Skeletal muscle tissue (tissue), 4 donors: ENCODE measurements around the gene S100A16. TPM values are rescaled to one million over a fixed set of nuclear protein-coding genes. Genes with fewer than 3 reads are reported as not detected.
"Not testable (repeated sequence)": the region's sequence is repeated elsewhere in the genome, so short reads cannot be mapped to it uniquely, and the experiment has no call there.

ENCODE experiments used
- H3K27ac ChIP-seq: one replicate; pipeline ENCODE4 v1.7.0; 2013; ENCODE audit warnings: mild to moderate bottlenecking, low read depth, low read length, inconsistent platforms
- H3K27me3 ChIP-seq, 3 donors: one replicate each; pipeline ENCODE4 v1.7.0; 2013; ENCODE audit warnings: low read length in 3 of 3; ENCODE audit not compliant: control insufficient read depth in 3 of 3, insufficient read depth in 3 of 3
- H3K36me3 ChIP-seq, 3 donors: one replicate each; pipeline ENCODE4 v1.7.0; 2013; ENCODE audit warnings: low read length in 3 of 3; ENCODE audit not compliant: control insufficient read depth in 3 of 3, insufficient read depth in 3 of 3
- H3K4me1 ChIP-seq, 3 donors: one replicate each; pipeline ENCODE4 v1.7.0; 2013; ENCODE audit warnings: low read length in 3 of 3, mild to moderate bottlenecking in 3 of 3; ENCODE audit not compliant: control insufficient read depth in 3 of 3, insufficient read depth in 3 of 3
- H3K4me3 ChIP-seq, 3 donors: one replicate each; pipeline ENCODE4 v1.7.0; 2013; ENCODE audit warnings: low read length in 3 of 3
- H3K9ac ChIP-seq, 3 donors: one replicate each; pipeline ENCODE4 v1.7.0; 2013; ENCODE audit warnings: low read length in 3 of 3, mild to moderate bottlenecking in 3 of 3, moderate library complexity in 2 of 3, low read depth in 1 of 3
- H3K9me3 ChIP-seq, 3 donors: one replicate each; pipeline ENCODE4 v1.7.0; 2013; ENCODE audit warnings: low read length in 3 of 3; ENCODE audit not compliant: control insufficient read depth in 3 of 3
- total RNA-seq: library from RNA; depleted of rRNA; stranded (reverse); fragments of >200 nt; gene quantifications from one replicate; pipeline ENCODE4 v1.2.3, GENCODE V29; 2014
- donor health status: Osteomylitis.

The S100A16 gene
- total RNA-seq, 1 donor from 2014 or later, result 36.0 TPM

DNA sequence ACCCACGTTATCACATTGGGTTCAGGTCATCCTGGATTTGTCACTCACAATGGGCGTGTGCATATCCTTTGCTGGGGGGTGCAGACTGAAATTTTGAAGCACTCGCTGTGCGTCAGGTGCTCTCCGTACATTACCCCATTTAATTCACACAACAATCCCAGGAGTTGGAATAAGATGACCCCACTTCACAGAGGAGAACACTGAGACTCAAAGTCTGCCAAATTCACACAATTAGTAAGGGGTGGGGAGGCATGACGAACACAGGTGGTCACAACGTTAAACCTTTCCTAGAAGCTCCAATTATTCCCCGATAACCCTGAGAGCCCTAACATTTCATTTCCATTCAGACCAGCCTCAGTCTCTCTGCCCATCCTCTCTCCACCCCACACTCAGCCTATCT lies 43.5 kb downstream of the S100A16 start:
- H3K9me3 ChIP-seq, result no peaks in the 10 kb centered on the region
- H3K36me3 ChIP-seq, result no peaks in the 10 kb centered on the region
- H3K4me1 ChIP-seq, result peaks cover 34 to 49% (median 38%) of the 10 kb centered on the region in 3 donors

DNA sequence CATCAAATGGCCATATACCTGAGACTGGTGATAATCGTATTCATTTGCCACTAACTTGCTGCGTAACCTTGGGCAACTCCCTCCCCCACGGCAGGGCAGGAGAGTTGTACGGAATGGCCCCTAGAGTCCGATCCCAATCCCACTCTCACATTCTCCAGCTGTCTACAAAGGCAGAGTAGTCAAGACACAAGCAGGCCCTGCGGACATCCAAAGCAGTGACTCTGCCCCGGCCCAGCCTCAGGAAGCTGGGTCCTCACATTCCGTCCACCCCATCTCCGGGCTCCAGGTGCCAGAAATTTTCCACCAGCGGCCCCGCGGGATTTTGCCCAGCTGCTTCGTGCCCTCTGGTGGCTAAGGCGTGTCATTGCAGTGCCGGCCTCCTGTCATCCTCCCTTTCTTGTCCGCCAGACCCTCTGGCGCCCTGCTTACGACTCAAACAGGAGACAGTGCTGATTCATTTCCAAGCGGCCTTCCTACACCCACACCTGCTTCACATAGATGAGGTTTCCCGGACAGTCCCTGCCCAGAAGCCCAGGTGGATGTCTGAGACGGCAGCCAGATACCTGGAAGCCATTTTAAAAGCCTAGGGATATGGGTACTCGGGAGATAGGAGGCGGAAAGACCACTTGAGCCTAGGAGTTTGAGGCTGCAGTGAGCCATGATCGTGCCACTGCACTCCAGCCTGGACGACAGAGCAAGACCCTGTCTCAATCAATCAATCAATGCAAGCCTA lies 44.4 kb downstream of the S100A16 start:
- Histone ChIP-seq H3K4me1 (peaks cover 34 to 49% (median 38%) of the 10 kb centered on the region in 3 donors), H3K36me3 (no peaks in the 10 kb centered on the region), H3K27ac (peak overlapping the region; percentile 66), H3K27me3 (no peaks in the 10 kb centered on the region), H3K9me3 (no peaks in the 10 kb centered on the region), H3K9ac (peak overlapping the region; percentile 48 to 74 (median 54)), H3K4me3 (peak overlapping the region; percentile 59 to 71 (median 70))

More for the DNA sequence above, 43.5 kb downstream of the S100A16 start:
- no peak overlapping the region for H3K9ac ChIP-seq
- no peaks in the 10 kb centered on the region for H3K27me3 ChIP-seq
- no peak overlapping the region for H3K4me3 ChIP-seq
- no peak overlapping the region for H3K27ac ChIP-seq

DNA sequence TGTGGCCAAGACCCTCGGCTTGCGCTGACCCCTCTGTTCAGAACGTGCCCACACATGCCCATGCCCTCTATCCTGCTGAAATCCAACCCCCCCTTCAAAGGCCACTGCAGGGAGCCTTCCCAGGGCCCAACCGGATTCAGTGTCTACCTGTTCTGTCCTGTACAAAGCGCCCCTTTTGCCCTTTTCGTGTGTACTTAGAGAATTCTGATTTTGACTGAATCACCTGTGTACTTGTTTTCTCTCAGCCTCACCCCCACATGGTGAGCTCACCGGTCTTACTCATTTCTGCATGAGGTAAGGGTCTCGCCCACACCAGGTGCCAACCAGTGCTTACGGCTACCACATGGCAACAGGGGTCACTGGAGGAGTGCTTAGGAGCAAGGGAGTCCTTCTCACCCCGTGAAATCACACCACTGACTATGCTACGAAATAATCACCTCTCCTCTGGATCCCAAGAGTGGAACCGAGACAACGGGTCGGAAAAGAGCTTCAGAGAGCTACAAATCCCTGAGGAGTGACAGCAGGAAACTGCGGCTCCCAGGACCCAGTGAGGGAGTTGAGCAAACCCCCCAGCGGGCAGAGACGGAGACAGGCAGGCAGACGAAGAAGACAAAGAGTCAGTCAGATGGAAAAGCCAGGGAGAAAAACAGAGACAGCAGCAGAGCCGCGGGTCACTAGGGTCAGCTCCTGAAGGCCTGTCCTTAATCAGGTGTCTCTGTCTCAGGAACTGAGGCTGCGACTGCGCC lies 45.1 kb downstream of the S100A16 start:
- H3K9ac ChIP-seq, result peak overlapping the region; percentile 48 to 74 (median 54)
- H3K36me3 ChIP-seq, result no peaks in the 10 kb centered on the region
- no peaks in the 10 kb centered on the region for H3K27me3 ChIP-seq
- peak overlapping the region; percentile 66 for H3K27ac ChIP-seq
- peaks cover 34 to 42% (median 38%) of the 10 kb centered on the region in 3 donors for H3K4me1 ChIP-seq
- no peaks in the 10 kb centered on the region for H3K9me3 ChIP-seq
- H3K4me3 ChIP-seq, result peak overlapping the region; percentile 59 to 71 (median 70)

DNA sequence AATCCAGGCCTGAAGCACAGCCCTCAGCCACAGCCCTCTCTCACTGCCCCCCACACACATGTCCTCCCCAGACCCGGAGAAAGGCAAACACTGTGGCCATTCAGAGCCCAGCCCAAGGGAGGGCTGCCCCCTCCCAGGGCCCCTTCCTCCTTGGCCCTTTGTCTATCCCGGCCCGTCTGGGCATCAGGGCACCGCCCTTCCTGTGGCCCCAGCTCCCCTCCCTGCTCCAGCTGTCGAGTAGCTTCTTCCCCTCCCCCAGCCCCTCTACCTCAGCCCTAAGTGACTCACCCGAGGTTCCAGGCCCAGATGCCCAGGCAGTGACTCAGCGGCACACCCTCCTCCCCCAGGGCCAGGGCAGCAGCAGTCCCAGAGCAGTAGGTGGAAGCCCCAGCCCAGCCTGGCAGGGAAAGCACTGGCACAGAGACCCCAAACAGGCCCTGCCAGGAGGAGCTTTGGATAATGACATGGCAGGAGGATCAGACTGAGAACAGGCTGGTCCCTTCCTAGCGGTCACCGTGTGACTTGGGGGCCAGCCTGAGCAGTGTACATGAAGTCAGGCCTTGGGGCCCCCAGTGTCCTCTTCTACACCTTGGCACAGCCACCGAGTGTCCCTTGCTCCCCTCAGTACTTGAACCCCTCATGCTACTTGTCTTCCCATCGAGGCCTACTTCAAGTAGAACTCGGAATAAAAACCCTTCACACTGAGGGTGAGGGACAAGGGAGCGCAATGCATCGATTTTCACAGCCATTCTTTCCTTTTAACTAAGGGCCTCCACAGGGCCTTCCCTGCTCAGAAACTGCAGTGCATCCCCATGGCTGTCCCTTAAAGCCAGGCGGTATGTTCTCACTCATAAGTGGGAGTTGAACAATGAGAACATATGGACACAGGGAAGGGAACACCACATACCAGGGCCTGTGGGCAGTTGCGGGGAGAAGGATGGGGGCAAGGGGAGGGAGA lies 46.2 kb downstream of the S100A16 start:
- Histone ChIP-seq H3K4me3 (peak overlapping the region in 2 of 3 donors; percentile 12 to 60), H3K9ac (peak overlapping the region; percentile 52 to 68 (median 55)), H3K4me1 (peaks cover 31 to 36% (median 35%) of the 10 kb centered on the region in 3 donors), H3K27me3 (no peaks in the 10 kb centered on the region), H3K27ac (peak overlapping the region; percentile 89), H3K9me3 (no peaks in the 10 kb centered on the region), H3K36me3 (no peaks in the 10 kb centered on the region)

DNA sequence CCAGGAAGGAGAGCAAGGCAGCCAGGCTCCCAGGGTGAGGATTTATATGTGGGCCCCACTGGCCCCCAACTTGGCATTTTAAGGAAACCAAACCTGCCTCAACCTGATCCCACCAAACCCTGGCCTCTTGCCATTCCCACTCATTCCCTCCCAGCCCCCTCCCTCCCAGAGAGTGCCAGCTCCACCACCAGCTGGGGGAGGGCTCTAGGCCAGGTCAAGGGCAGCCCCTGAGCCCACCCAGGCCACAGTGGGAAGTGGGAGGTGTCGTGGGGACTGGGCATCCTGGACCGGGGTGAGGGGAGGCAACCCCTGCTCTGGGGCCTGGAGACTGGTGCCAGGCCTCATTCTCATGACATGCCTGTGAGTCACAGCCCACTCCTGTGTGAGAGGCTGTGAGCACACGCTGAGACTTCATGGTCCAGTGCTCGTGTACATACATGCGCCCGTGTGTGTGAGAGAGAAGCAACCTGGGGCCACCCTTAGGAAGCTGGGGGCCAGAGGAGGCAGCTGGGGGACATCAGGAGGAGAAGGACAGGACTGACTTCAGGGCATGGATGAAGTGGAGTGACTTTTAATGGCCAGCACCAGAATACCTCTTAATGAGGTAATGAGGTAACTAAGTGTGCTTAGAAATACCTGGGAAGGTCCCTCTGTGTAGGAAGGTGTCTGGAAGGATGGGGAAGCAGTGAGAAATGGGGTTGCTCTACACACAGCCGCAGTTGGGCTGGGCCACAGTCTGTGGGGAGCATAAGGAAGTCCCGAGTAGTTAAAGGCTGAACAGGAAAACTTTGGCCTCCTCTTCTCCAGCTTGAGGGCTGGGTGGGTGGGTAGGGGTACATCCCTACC lies 47.2 kb downstream of the S100A16 start, which contains the start of gene S100A2:
Gene S100A2 (minus strand): TSS at position 316 of the 846 bp plus-strand sequence. CDS start 1,967 bp downstream, outside the sequence.
- peak within 1 kb of the TSS; percentile 89 for H3K27ac ChIP-seq
- no peaks in the 10 kb centered on the region for H3K36me3 ChIP-seq
- H3K4me1 ChIP-seq, result peaks cover 31 to 36% (median 35%) of the 10 kb centered on the region in 3 donors
- no peaks in the 10 kb centered on the region for H3K27me3 ChIP-seq
- H3K4me3 ChIP-seq, result peak within 1 kb of the TSS in 2 of 3 donors; percentile 12 to 45
- peak within 1 kb of the TSS; percentile 52 to 68 (median 55) for H3K9ac ChIP-seq
- no peaks in the 10 kb centered on the region for H3K9me3 ChIP-seq

DNA sequence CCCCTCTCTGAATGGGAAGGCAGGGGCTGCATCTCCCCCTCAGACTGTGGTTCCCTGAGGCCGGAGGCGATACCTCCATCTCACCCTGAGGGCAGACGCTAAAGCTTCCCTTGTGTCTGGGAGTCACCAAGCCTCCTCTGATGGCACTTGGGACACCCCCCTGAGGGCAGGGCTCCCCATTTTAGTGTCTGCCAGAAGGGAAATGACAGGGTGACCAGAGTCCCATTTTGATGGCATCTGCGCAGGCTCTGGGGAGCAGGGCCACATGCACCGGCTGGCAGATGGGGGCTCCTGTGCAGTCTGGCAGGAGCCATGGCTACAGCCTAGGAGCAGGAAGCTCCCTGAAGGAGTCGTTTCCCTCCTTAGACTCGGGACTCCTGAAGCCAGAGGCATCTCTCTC lies 48.9 kb downstream of the S100A16 start:
- no peak overlapping the region for H3K4me3 ChIP-seq
- no peak overlapping the region for H3K9ac ChIP-seq
- H3K27ac ChIP-seq, result no peak overlapping the region
- no peaks in the 10 kb centered on the region for H3K36me3 ChIP-seq
- no peaks in the 10 kb centered on the region for H3K9me3 ChIP-seq
- H3K27me3 ChIP-seq, result no peaks in the 10 kb centered on the region
- H3K4me1 ChIP-seq, result peaks cover 31 to 36% (median 35%) of the 10 kb centered on the region in 3 donors

DNA sequence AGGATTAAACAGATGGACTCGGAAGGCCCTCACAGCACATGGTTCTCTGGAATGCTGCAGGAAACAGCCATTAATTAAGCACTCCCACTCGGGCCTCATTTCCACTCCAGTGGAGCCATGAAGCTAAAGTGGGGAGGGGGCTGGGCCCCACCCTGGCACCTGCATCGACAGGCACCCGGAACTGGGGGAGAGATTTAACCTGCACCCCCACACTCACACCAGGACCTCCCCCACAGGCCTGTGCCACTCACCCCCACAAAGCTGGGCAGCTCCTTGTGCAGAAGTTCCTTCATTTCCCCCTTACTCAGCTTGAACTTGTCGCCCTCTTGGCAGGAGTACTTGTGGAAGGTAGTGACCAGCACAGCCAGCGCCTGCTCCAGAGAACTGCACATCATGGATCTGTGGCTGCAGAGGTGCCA lies 49.4 kb downstream of the S100A16 start:
- H3K27me3 ChIP-seq, result no peaks in the 10 kb centered on the region
- no peaks in the 10 kb centered on the region for H3K9me3 ChIP-seq
- no peaks in the 10 kb centered on the region for H3K36me3 ChIP-seq
- no peak overlapping the region for H3K4me3 ChIP-seq
- H3K4me1 ChIP-seq, result peaks cover 28 to 32% (median 31%) of the 10 kb centered on the region in 3 donors
- H3K9ac ChIP-seq, result no peak overlapping the region
- H3K27ac ChIP-seq, result no peak overlapping the region

DNA sequence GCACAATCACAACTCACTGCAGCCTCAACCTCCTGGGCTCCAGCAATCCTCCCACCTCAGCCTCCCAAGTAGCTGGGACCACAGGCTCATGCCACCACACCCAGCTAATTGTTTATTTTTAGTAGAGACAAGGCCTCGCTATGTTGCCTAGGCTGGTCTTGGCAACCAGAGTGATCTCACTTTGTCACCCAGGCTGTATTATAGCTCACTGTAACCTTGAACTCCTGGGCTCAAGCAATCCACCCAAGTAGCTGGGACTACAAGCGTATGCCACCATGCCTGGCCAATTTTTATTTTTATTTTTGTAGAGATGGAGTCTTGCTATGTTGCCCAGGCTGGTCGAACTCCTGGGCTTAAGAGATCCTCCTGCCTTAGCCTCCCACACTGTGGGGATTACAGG lies 50.9 kb downstream of the S100A16 start:
- not testable (repeated sequence) for H3K9me3 ChIP-seq, H3K27me3 ChIP-seq, H3K36me3 ChIP-seq, H3K9ac ChIP-seq, H3K27ac ChIP-seq, H3K4me3 ChIP-seq
- peaks cover 15 to 18% (median 17%) of the 10 kb centered on the region in 3 donors for H3K4me1 ChIP-seq
